GM23338 (cell line): ENCODE results near the gene BHLHA15. TPM values are rescaled to one million over a fixed set of nuclear protein-coding genes. Genes with fewer than 3 reads are reported as not detected.

Experiments used
- ATAC-seq: fragments of 200-7000 bp; cut with Tn5 transposase; 3 replicates; pipeline ENCODE4 v1.9.1; 2020
- DNase-seq: peaks from one replicate; pipeline ENCODE4 v3.0.0-alpha.2; 2015; ENCODE audit warnings: low spot score
- H2AFZ ChIP-seq: fragments of 200-600 bp; sonication (generic); 2 replicates; pipeline ENCODE4 v1.8.0; 2016; ENCODE audit warnings: antibody characterized with exemption, mild to moderate bottlenecking, moderate library complexity
- H3F3A ChIP-seq: fragments of 200-600 bp; sonication (generic); replicated peaks from 2 replicates; pipeline ENCODE4 v1.8.0; 2017; ENCODE audit warnings: antibody characterized with exemption, mixed run types, low read depth
- H3K27ac ChIP-seq: fragments of 200-600 bp; sonication (generic); 2 replicates; pipeline ENCODE4 v1.6.1; 2016; ENCODE audit warnings: low read depth
- H3K27me3 ChIP-seq: fragments of 200-600 bp; sonication (generic); 2 replicates; pipeline ENCODE4 v1.8.0; 2016; ENCODE audit warnings: mild to moderate bottlenecking, mixed run types, moderate library complexity; ENCODE audit not compliant: insufficient read depth
- H3K36me3 ChIP-seq: fragments of 200-600 bp; sonication (generic); 2 replicates; pipeline ENCODE4 v1.8.0; 2016; ENCODE audit warnings: mild to moderate bottlenecking; ENCODE audit not compliant: insufficient read depth
- H3K4me1 ChIP-seq: fragments of 200-600 bp; sonication (generic); 2 replicates; pipeline ENCODE4 v1.8.0; 2016; ENCODE audit warnings: mild to moderate bottlenecking, moderate library complexity; ENCODE audit not compliant: insufficient read depth
- H3K4me2 ChIP-seq: fragments of 200-600 bp; sonication (generic); 2 replicates; pipeline ENCODE4 v1.7.1; 2017; ENCODE audit warnings: mixed run types
- H3K4me3 ChIP-seq: fragments of 200-600 bp; sonication (generic); 2 replicates; pipeline ENCODE4 v1.6.1; 2016; ENCODE audit warnings: mixed run types
- H3K79me2 ChIP-seq: fragments of 200-600 bp; sonication (generic); replicated peaks from 2 replicates; pipeline ENCODE4 v1.8.0; 2017; ENCODE audit warnings: mild to moderate bottlenecking; ENCODE audit not compliant: insufficient read depth
- H3K9me2 ChIP-seq: fragments of 200-600 bp; sonication (generic); 2 replicates; pipeline ENCODE4 v1.8.0; 2017; ENCODE audit not compliant: insufficient read depth
- H4K20me1 ChIP-seq: fragments of 200-600 bp; sonication (generic); replicated peaks from 2 replicates; pipeline ENCODE4 v1.8.0; 2017; ENCODE audit warnings: mild to moderate bottlenecking; ENCODE audit not compliant: insufficient read depth
- H3K27ac Mint-ChIP-seq: 2 replicates; pipeline ENCODE4 v1.8.0; 2020; ENCODE audit warnings: inconsistent platforms, mild to moderate bottlenecking, moderate library complexity, mixed read lengths
- H3K27me3 Mint-ChIP-seq: 3 replicates; pipeline ENCODE4 v1.8.0; 2022; ENCODE audit warnings: low read depth, mild to moderate bottlenecking, moderate library complexity, mixed read lengths, inconsistent platforms; ENCODE audit not compliant: insufficient read depth, poor library complexity
- H3K36me3 Mint-ChIP-seq: 3 replicates; pipeline ENCODE4 v1.8.0; 2021; ENCODE audit warnings: low read depth, mild to moderate bottlenecking, inconsistent platforms, moderate library complexity, mixed read lengths
- H3K4me1 Mint-ChIP-seq: 3 replicates; pipeline ENCODE4 v1.8.0; 2020; ENCODE audit warnings: mild to moderate bottlenecking, inconsistent platforms, mixed read lengths
- H3K4me3 Mint-ChIP-seq: 3 replicates; pipeline ENCODE4 v1.8.0; 2021; ENCODE audit warnings: moderate library complexity, mild to moderate bottlenecking, inconsistent platforms, mixed read lengths
- H3K9me3 Mint-ChIP-seq: 3 replicates; pipeline ENCODE4 v1.8.0; 2020; ENCODE audit warnings: moderate library complexity, mild to moderate bottlenecking, inconsistent platforms, mixed read lengths
- CREB1 ChIP-seq: fragments of 250-450 bp; sonication (Bioruptor Pico); IDR thresholded peaks from 2 replicates; pipeline ENCODE4 v1.5.0; 2020; ENCODE audit warnings: low read depth, mild to moderate bottlenecking, moderate library complexity
- ETS1 ChIP-seq: IDR thresholded peaks from 2 replicates; pipeline ENCODE4 v1.6.1; 2016; ENCODE audit warnings: antibody characterized with exemption
- EZH2 ChIP-seq: fragments of 200-600 bp; sonication (generic); IDR thresholded peaks from one replicate; pipeline ENCODE4 v1.8.0; 2017; ENCODE audit warnings: antibody characterized with exemption, mild to moderate bottlenecking, low read depth; ENCODE audit not compliant: unreplicated experiment
- EZH2phosphoT487 ChIP-seq: fragments of 200-600 bp; sonication (generic); IDR thresholded peaks from one replicate; pipeline ENCODE4 v1.8.1; 2018; ENCODE audit warnings: antibody characterized with exemption; ENCODE audit not compliant: unreplicated experiment
- JUNB ChIP-seq: IDR thresholded peaks from one replicate; pipeline ENCODE4 v1.6.1; 2016; ENCODE audit warnings: antibody characterized with exemption; ENCODE audit not compliant: unreplicated experiment
- NANOG ChIP-seq: IDR thresholded peaks from 2 replicates; pipeline ENCODE4 v1.6.1; 2016; ENCODE audit warnings: antibody characterized with exemption, borderline replicate concordance
- POLR2AphosphoS5 ChIP-seq: IDR thresholded peaks from 2 replicates; pipeline ENCODE4 v1.6.1; 2016; ENCODE audit warnings: antibody characterized with exemption, low read depth
- ZNF114 ChIP-seq: fragments of 250-450 bp; sonication (Bioruptor Pico); IDR thresholded peaks from 2 replicates; pipeline ENCODE4 v1.5.0; 2020; ENCODE audit warnings: mild to moderate bottlenecking, moderate library complexity
- ZNF331 ChIP-seq: fragments of 250-450 bp; sonication (Bioruptor Pico); IDR thresholded peaks from 2 replicates; pipeline ENCODE4 v1.5.0; 2020; ENCODE audit warnings: low read depth, mild to moderate bottlenecking, moderate library complexity
- polyA plus RNA-seq: library from polyadenylated mRNA; unstranded; fragments of >200 nt; fragmentation: Nextera tagmentation; extraction: Ambion mirVana; gene quantifications from 2 replicates; pipeline ENCODE4 v1.2.1, GENCODE V29; 2016
- total RNA-seq: library from RNA; depleted of rRNA; stranded (reverse); fragments of >200 nt; shearing (Covaris generic); gene quantifications from 2 replicates; pipeline ENCODE4 v1.2.3, GENCODE V29; 2014
- TF ChIP-seq, protein P1 (sequence below): IDR thresholded peaks from one replicate; pipeline ENCODE4 v1.6.1; 2018; ENCODE audit warnings: antibody characterized with exemption; ENCODE audit not compliant: unreplicated experiment
- TF ChIP-seq, protein P2 (sequence below), 2 experiments: fragments of 200-600 bp in 1 of 2; sonication (generic) in 1 of 2; conservative IDR thresholded peaks; 2 replicates each; pipeline versions ENCODE4 v1.5.1 to v1.6.1; 2016 to 2017; ENCODE audit warnings: antibody characterized with exemption in 2 of 2, low read depth in 2 of 2, mild to moderate bottlenecking in 2 of 2, moderate library complexity in 1 of 2

The BHLHA15 gene
- total and polyA plus RNA-seq, 2 experiments from 2014 or later = 1.4 to 8.3 TPM

- Histone ChIP-seq H4K20me1 (no peaks in the 10 kb centered on the region; the same call in 1 of the 2 replicates), H3K4me1 (no peaks in the 10 kb centered on the region), H3K79me2 (no peaks in the 10 kb centered on the region), H2AFZ (0 out of 2 replicates have a peak overlapping the region, but pooled peaks have one; percentile 32), H3K9me2 (no peaks in the 10 kb centered on the region), H3K27ac (no peak overlapping the region), H3K36me3 (no peaks in the 10 kb centered on the region), H3F3A (no peaks in the 10 kb centered on the region), H3K4me2 (peak overlapping the region; percentile 48; the same call in 1 of the 2 replicates), H3K4me3 (peak overlapping the region; percentile 50; the same call in 1 of the 2 replicates), H3K27me3 (no peaks in the 10 kb centered on the region)
- no peak overlapping the region; the same call in 1 of the 2 replicates for H3K27ac Mint-ChIP-seq
- peaks cover 6% of the 10 kb centered on the region; the same call in 2 of the 3 replicates for H3K36me3 Mint-ChIP-seq
- TF ChIP-seq ETS1 = no peak
- no peak for TF ChIP-seq ZNF114
- no peak for TF ChIP-seq ZNF331 (CRISPR knock-in tag)
- peaks cover 6% of the 10 kb centered on the region for H3K4me1 Mint-ChIP-seq
- peak; percentile 7 for ATAC-seq
- peak; percentile 38 for DNase-seq
- H3K4me3 Mint-ChIP-seq = peak overlapping the region; percentile 66
- no peaks in the 10 kb centered on the region for H3K9me3 Mint-ChIP-seq
- peaks cover 6% of the 10 kb centered on the region for H3K27me3 Mint-ChIP-seq
These were observed 665 bp downstream of the BHLHA15 start for GRCh38 chr7:98211676-98212531.

DNA sequence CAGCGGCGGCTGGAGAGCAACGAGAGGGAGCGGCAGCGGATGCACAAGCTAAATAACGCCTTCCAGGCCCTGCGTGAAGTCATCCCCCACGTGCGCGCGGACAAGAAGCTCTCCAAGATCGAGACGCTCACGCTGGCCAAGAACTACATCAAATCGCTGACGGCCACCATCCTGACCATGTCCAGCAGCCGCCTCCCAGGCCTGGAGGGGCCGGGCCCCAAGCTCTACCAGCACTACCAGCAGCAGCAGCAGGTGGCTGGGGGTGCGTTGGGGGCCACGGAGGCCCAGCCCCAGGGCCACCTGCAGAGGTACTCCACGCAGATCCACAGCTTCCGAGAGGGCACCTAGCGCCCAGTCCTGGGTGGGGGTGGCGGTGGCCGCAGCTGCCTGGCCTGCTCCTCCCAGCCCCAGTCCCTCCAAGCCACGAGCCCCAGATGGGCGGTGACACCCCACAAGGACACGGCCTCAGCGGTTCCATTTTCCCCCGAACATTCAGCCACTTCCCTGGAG lies 1.3 kb downstream of the BHLHA15 start:
- H3K36me3 Mint-ChIP-seq = peaks cover under 1% of the 10 kb centered on the region; the same call in 1 of the 3 replicates
- Histone ChIP-seq H3K4me3 (no peak overlapping the region), H3K79me2 (no peaks in the 10 kb centered on the region), H3K9me2 (no peaks in the 10 kb centered on the region), H2AFZ (no peak overlapping the region), H3K27me3 (no peaks in the 10 kb centered on the region), H3F3A (no peaks in the 10 kb centered on the region), H3K27ac (no peak overlapping the region), H3K4me2 (no peak overlapping the region), H3K4me1 (no peaks in the 10 kb centered on the region), H3K36me3 (no peaks in the 10 kb centered on the region), H4K20me1 (no peaks in the 10 kb centered on the region; the same call in 1 of the 2 replicates)
- ATAC-seq (no peak), DNase-seq (no peak)
- H3K27ac Mint-ChIP-seq = no peak overlapping the region
- H3K4me3 Mint-ChIP-seq = no peak overlapping the region
- H3K4me1 Mint-ChIP-seq = peaks cover 6% of the 10 kb centered on the region
- TF ChIP-seq, protein P1, sequence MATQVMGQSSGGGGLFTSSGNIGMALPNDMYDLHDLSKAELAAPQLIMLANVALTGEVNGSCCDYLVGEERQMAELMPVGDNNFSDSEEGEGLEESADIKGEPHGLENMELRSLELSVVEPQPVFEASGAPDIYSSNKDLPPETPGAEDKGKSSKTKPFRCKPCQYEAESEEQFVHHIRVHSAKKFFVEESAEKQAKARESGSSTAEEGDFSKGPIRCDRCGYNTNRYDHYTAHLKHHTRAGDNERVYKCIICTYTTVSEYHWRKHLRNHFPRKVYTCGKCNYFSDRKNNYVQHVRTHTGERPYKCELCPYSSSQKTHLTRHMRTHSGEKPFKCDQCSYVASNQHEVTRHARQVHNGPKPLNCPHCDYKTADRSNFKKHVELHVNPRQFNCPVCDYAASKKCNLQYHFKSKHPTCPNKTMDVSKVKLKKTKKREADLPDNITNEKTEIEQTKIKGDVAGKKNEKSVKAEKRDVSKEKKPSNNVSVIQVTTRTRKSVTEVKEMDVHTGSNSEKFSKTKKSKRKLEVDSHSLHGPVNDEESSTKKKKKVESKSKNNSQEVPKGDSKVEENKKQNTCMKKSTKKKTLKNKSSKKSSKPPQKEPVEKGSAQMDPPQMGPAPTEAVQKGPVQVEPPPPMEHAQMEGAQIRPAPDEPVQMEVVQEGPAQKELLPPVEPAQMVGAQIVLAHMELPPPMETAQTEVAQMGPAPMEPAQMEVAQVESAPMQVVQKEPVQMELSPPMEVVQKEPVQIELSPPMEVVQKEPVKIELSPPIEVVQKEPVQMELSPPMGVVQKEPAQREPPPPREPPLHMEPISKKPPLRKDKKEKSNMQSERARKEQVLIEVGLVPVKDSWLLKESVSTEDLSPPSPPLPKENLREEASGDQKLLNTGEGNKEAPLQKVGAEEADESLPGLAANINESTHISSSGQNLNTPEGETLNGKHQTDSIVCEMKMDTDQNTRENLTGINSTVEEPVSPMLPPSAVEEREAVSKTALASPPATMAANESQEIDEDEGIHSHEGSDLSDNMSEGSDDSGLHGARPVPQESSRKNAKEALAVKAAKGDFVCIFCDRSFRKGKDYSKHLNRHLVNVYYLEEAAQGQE = no peak
- TF ChIP-seq ZNF114 (no peak), POLR2AphosphoS5 (no peak), CREB1 (CRISPR knock-in tag) (no peak), ETS1 (no peak), EZH2 (no peak), EZH2phosphoT487 (no peak), JUNB (no peak), NANOG (no peak), ZNF331 (CRISPR knock-in tag) (no peak)
- TF ChIP-seq, protein P2, sequence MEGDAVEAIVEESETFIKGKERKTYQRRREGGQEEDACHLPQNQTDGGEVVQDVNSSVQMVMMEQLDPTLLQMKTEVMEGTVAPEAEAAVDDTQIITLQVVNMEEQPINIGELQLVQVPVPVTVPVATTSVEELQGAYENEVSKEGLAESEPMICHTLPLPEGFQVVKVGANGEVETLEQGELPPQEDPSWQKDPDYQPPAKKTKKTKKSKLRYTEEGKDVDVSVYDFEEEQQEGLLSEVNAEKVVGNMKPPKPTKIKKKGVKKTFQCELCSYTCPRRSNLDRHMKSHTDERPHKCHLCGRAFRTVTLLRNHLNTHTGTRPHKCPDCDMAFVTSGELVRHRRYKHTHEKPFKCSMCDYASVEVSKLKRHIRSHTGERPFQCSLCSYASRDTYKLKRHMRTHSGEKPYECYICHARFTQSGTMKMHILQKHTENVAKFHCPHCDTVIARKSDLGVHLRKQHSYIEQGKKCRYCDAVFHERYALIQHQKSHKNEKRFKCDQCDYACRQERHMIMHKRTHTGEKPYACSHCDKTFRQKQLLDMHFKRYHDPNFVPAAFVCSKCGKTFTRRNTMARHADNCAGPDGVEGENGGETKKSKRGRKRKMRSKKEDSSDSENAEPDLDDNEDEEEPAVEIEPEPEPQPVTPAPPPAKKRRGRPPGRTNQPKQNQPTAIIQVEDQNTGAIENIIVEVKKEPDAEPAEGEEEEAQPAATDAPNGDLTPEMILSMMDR (conservative IDR thresholded peaks at IDR 0.05; ENCODE audit: low read depth in 2 of 2) = no peak
- no peaks in the 10 kb centered on the region for H3K9me3 Mint-ChIP-seq
- peaks cover 5% of the 10 kb centered on the region for H3K27me3 Mint-ChIP-seq
